Esophagus squamous epithelium (tissue), 5 donors: Measurements from ENCODE around the gene ACAA1. TPM values are rescaled to one million over a fixed set of nuclear protein-coding genes. Genes with fewer than 3 reads are reported as not detected.

ENCODE experiments used
- DNase-seq: peaks from one replicate; lab custom pipeline; 2025; lab: John Stamatoyannopoulos, UW
- H3K27ac ChIP-seq, 4 donors: fragments of 200-600 bp; sonication (generic); one replicate each; pipeline ENCODE4 v1.5.1; 2016 to 2019; ENCODE audit warnings: mild to moderate bottlenecking in 1 of 4
- H3K27me3 ChIP-seq, 4 donors: fragments of 200-600 bp; sonication (generic); 1 replicate in 3 of 4; 2 replicates in 1 of 4; pipeline versions ENCODE4 v1.5.1 to v1.6.0; 2017 to 2021; ENCODE audit warnings: antibody characterized with exemption in 1 of 4
- H3K36me3 ChIP-seq, 3 donors: fragments of 200-600 bp; sonication (generic); one replicate each; pipeline ENCODE4 v1.5.1; 2016 to 2019
- H3K4me1 ChIP-seq, 3 donors: fragments of 200-600 bp; sonication (generic); one replicate each; pipeline ENCODE4 v1.5.1; 2017 to 2019
- H3K4me3 ChIP-seq, 4 donors: fragments of 200-600 bp; sonication (generic); 1 replicate in 3 of 4; 2 replicates in 1 of 4; pipeline ENCODE4 v1.5.1; 2016 to 2019; ENCODE audit warnings: mild to moderate bottlenecking in 2 of 4, moderate library complexity in 1 of 4
- H3K9me3 ChIP-seq, 3 donors: fragments of 200-600 bp; sonication (generic); one replicate each; pipeline ENCODE4 v1.5.1; 2016 to 2019
- CTCF ChIP-seq, 6 experiments: fragments of 450-650 bp in 4 of 6; fragments of 200-600 bp in 2 of 6; sonication (generic) in 2 of 6; IDR thresholded peaks; one replicate each; pipeline ENCODE4 v1.5.1; 2016 to 2019; ENCODE audit warnings: antibody characterized with exemption in 6 of 6, mild to moderate bottlenecking in 4 of 6, moderate library complexity in 4 of 6
- POLR2A ChIP-seq, 4 donors: fragments of 450-650 bp; IDR thresholded peaks; one replicate each; pipeline ENCODE4 v1.6.1; 2017; ENCODE audit warnings: antibody characterized with exemption in 4 of 4, mild to moderate bottlenecking in 4 of 4, moderate library complexity in 3 of 4
- WGBS, 2 donors: methylation state at CpG; one replicate each; pipeline ENCODE4 v1.1.5; 2018; 5-methylcytosine and 5-hydroxymethylcytosine counted together
- intact Hi-C: fragments of 100-400 bp; cut with DNase I; formaldehyde crosslinking; loops from one replicate; pipeline ENCODE4 v1.15.0; 2022
- total RNA-seq, 4 donors: library from RNA; depleted of rRNA; stranded (reverse); fragments of >200 nt; gene quantifications; one replicate each; pipeline ENCODE4 v1.1.0, GENCODE V29; 2016
- donor health status: DM: yes; HTN: yes; CAD: no.

The ACAA1 gene
- total RNA-seq, 4 donors from 2014 or later = 63.5 to 75.2 (median 68.7) TPM

DNA sequence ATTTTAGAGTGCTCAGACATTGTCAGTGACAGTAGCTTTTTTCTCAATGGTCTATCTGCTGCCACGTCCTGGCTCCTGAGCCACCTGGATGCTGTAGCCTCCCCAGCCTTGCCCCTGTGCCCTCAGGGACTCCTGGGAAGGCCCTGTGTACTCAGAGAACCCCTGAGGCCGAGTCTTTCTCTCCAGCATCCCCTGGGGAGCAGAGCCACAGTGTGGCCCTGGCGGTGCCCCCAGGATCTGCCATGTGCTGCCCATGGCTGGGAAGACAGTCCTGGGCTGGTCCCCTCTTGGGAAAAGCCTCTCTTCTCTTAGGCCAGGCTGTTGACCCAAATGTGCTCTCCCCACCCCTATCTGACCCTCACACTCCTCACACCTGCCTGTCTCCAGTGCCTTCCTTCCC lies 6.6 kb upstream of the ACAA1 start:
- no peak for DNase-seq

GRCh38 chr3:38142959-38143358 lies 6.0 kb upstream of the ACAA1 start:
- 73 to 82% methylated on average over 1 of the region's 1 CpG for WGBS, 2 donors
- peaks cover 0 to 3% (median 0%) of the 10 kb centered on the region in 3 donors for H3K9me3 ChIP-seq
- H3K27ac ChIP-seq = no peak overlapping the region
- H3K27me3 ChIP-seq = no peaks in the 10 kb centered on the region
- intact Hi-C loops = no loop called here
- H3K4me1 ChIP-seq = peaks cover 13 to 39% (median 15%) of the 10 kb centered on the region in 3 donors
- no peak for TF ChIP-seq CTCF (IDR thresholded peaks at IDR 0.05)
- no peak overlapping the region for H3K4me3 ChIP-seq
- peaks cover 0 to 28% (median 0%) of the 10 kb centered on the region in 3 donors for H3K36me3 ChIP-seq
- no peak for DNase-seq

More for the DNA sequence above, 6.6 kb upstream of the ACAA1 start:
- Histone ChIP-seq H3K4me3 (no peak overlapping the region), H3K9me3 (peaks cover 0 to 3% (median 0%) of the 10 kb centered on the region in 3 donors), H3K36me3 (peaks cover 0 to 28% (median 0%) of the 10 kb centered on the region in 3 donors), H3K27ac (no peak overlapping the region), H3K27me3 (no peaks in the 10 kb centered on the region), H3K4me1 (peaks cover 10 to 39% (median 13%) of the 10 kb centered on the region in 3 donors)
- WGBS, 2 donors = 51 to 90% methylated on average over 2 to 3 of the region's 3 CpGs
- intact Hi-C loops = no loop called here
- TF ChIP-seq CTCF (IDR thresholded peaks at IDR 0.05) (no peak), POLR2A (IDR thresholded peaks at IDR 0.05) (no peak)

DNA sequence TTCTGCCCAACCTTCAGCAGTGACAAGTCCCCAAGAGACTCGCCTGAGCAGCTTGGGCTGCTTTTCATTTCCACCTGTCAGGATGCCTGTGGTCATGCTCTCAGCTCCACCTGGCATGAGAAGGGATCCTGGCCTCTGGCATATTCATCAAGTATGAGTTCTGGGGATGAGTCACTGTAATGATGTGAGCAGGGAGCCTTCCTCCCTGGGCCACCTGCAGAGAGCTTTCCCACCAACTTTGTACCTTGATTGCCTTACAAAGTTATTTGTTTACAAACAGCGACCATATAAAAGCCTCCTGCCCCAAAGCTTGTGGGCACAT lies 5.0 kb upstream of the ACAA1 start:
- Histone ChIP-seq H3K9me3 (peaks cover 0 to 3% (median 0%) of the 10 kb centered on the region in 3 donors), H3K27ac (no peak overlapping the region), H3K36me3 (peaks cover 0 to 28% (median 0%) of the 10 kb centered on the region in 3 donors), H3K27me3 (no peaks in the 10 kb centered on the region), H3K4me3 (no peak overlapping the region), H3K4me1 (peaks cover 17 to 38% (median 20%) of the 10 kb centered on the region in 3 donors)
- intact Hi-C loops = no loop called here
- TF ChIP-seq POLR2A (IDR thresholded peaks at IDR 0.05) = no peak
- TF ChIP-seq CTCF (IDR thresholded peaks at IDR 0.05) = no peak
- 53 to 89% methylated on average over 1 to 2 of the region's 2 CpGs for WGBS, 2 donors
- DNase-seq = no peak

- Histone ChIP-seq H3K27me3 (no peaks in the 10 kb centered on the region), H3K36me3 (peaks cover 0 to 28% (median 0%) of the 10 kb centered on the region in 3 donors), H3K9me3 (peaks cover 0 to 3% (median 0%) of the 10 kb centered on the region in 3 donors), H3K4me1 (peaks cover 17 to 39% (median 20%) of the 10 kb centered on the region in 3 donors), H3K4me3 (no peak overlapping the region), H3K27ac (no peak overlapping the region)
- 93 to 97% methylated on average over 6 of the region's 7 CpGs for WGBS, 2 donors
- TF ChIP-seq POLR2A (IDR thresholded peaks at IDR 0.05) (no peak), CTCF (IDR thresholded peaks at IDR 0.05) (no peak)
- DNase-seq = no peak
- intact Hi-C loops = no loop called here
Observed at GRCh38 chr3:38141173-38141951, 4.4 kb upstream of the ACAA1 start.
